IMR-90 (cell line): ENCODE measurements around the gene CRACDL. TPM values are rescaled to one million over a fixed set of nuclear protein-coding genes. Genes with fewer than 3 reads are reported as not detected.

Experiments
- ATAC-seq: fragments of 200-7000 bp; cut with Tn5 transposase; 2 replicates; pipeline ENCODE4 v1.9.1; 2020; ENCODE audit warnings: low read depth, mild to moderate bottlenecking, moderate library complexity
- BruUV-seq: library from RNA; stranded (reverse); fragments of 400-500 nt; replicated peaks from 2 replicates; lab custom pipeline; 2021; lab: Mats Ljungman, UMichigan
- CTCF ChIA-PET: fragments of 300-600 bp; formaldehyde crosslinking; extraction: SDS; loops from one replicate; lab custom pipeline; 2021; ENCODE audit warnings: antibody characterized with exemption; lab: Yijun Ruan, JAX
- POLR2A ChIA-PET: fragments of 300-600 bp; sonication (Branson Sonifier 250); formaldehyde crosslinking; loops from one replicate; lab custom pipeline; 2022; ENCODE audit warnings: antibody characterized with exemption; ENCODE audit not compliant: unreplicated experiment; lab: Charles Lee
- DNase-seq: peaks from one replicate; pipeline ENCODE4 v3.0.0; 2013
- H2AFZ ChIP-seq: replicated peaks from 2 replicates; pipeline ENCODE3; 2013; ENCODE audit warnings: low read length, mild to moderate bottlenecking; ENCODE audit not compliant: poor library complexity
- H2AK5ac ChIP-seq: 2 replicates; pipeline ENCODE4 v1.6.1; 2013; ENCODE audit warnings: low read depth, low read length, inconsistent platforms
- H2AK9ac ChIP-seq: replicated peaks from 2 replicates; pipeline ENCODE3; 2013; ENCODE audit warnings: mild to moderate bottlenecking, low read depth, low read length, moderate library complexity; ENCODE audit not compliant: poor library complexity
- H2BK120ac ChIP-seq: 2 replicates; pipeline ENCODE4 v1.6.1; 2013; ENCODE audit warnings: low read depth, low read length, inconsistent platforms
- H2BK15ac ChIP-seq: 3 replicates; pipeline ENCODE4 v1.6.1; 2013; ENCODE audit warnings: low read depth, low read length, inconsistent platforms
- H2BK20ac ChIP-seq: 2 replicates; pipeline ENCODE4 v1.6.1; 2013; ENCODE audit warnings: low read depth, mild to moderate bottlenecking, inconsistent platforms, low read length, moderate library complexity
- H2BK5ac ChIP-seq: 2 replicates; pipeline ENCODE4 v1.6.1; 2013; ENCODE audit warnings: mild to moderate bottlenecking, low read depth, low read length, inconsistent platforms; ENCODE audit not compliant: poor library complexity, severe bottlenecking
- H3K14ac ChIP-seq: replicated peaks from 2 replicates; pipeline ENCODE4 v1.6.1; 2013; ENCODE audit warnings: low read depth, low read length, inconsistent platforms
- H3K18ac ChIP-seq: 2 replicates; pipeline ENCODE4 v1.6.1; 2013; ENCODE audit warnings: low read depth, low read length, control low read depth
- H3K23ac ChIP-seq: 2 replicates; pipeline ENCODE4 v1.6.1; 2013; ENCODE audit warnings: low read depth, low read length, inconsistent platforms
- H3K27ac ChIP-seq: 2 replicates; pipeline ENCODE4 v1.5.1; 2013; ENCODE audit warnings: mild to moderate bottlenecking, control low read depth, low read length; ENCODE audit not compliant: insufficient read depth
- H3K27me3 ChIP-seq: 2 replicates; pipeline ENCODE4 v1.6.1; 2013; ENCODE audit warnings: low read length; ENCODE audit not compliant: control insufficient read depth, insufficient read depth
- H3K36me3 ChIP-seq: 2 replicates; pipeline ENCODE4 v1.6.1; 2013; ENCODE audit warnings: low read length, mixed read lengths; ENCODE audit not compliant: control insufficient read depth, insufficient read depth
- H3K4ac ChIP-seq: 2 replicates; pipeline ENCODE4 v1.6.1; 2013; ENCODE audit warnings: low read depth, low read length, inconsistent platforms
- H3K4me1 ChIP-seq: 2 replicates; pipeline ENCODE4 v1.6.1; 2013; ENCODE audit warnings: low read length, mixed read lengths; ENCODE audit not compliant: control insufficient read depth, insufficient read depth
- H3K4me2 ChIP-seq: 2 replicates; pipeline ENCODE4 v1.6.1; 2013; ENCODE audit warnings: low read depth, mild to moderate bottlenecking, control low read depth, low read length, moderate library complexity
- H3K4me3 ChIP-seq: 2 replicates; pipeline ENCODE4 v1.5.1; 2013; ENCODE audit warnings: low read depth, mild to moderate bottlenecking, control low read depth, low read length, moderate library complexity; ENCODE audit not compliant: insufficient read depth
- H3K56ac ChIP-seq: 2 replicates; pipeline ENCODE4 v1.6.1; 2013; ENCODE audit warnings: low read length, inconsistent platforms; ENCODE audit not compliant: insufficient read depth; ENCODE audit errors: extremely low read depth
- H3K79me1 ChIP-seq, 2 experiments: 2 replicates each; pipeline ENCODE4 v1.6.1; 2013; ENCODE audit warnings: low read length in 2 of 2, inconsistent platforms in 1 of 2, low read depth in 1 of 2
- H3K9ac ChIP-seq: 2 replicates; pipeline ENCODE4 v1.6.1; 2013; ENCODE audit warnings: low read depth, low read length, control low read depth
- H3K9me1 ChIP-seq: 2 replicates; pipeline ENCODE4 v1.6.1; 2013; ENCODE audit warnings: low read length, inconsistent platforms; ENCODE audit not compliant: insufficient read depth
- H3K9me3 ChIP-seq: 2 replicates; pipeline ENCODE4 v1.6.1; 2013; ENCODE audit warnings: low read length; ENCODE audit not compliant: control insufficient read depth, insufficient read depth
- H4K20me1 ChIP-seq: 2 replicates; pipeline ENCODE4 v1.6.1; 2013; ENCODE audit warnings: low read length, inconsistent platforms; ENCODE audit not compliant: insufficient read depth
- H4K5ac ChIP-seq: 2 replicates; pipeline ENCODE4 v1.6.1; 2013; ENCODE audit warnings: mild to moderate bottlenecking, low read depth, low read length, control low read depth
- H4K8ac ChIP-seq, 2 experiments: 2 replicates each; pipeline ENCODE4 v1.6.1; 2013; ENCODE audit warnings: low read depth in 2 of 2, low read length in 2 of 2, control low read depth in 1 of 2, inconsistent platforms in 1 of 2
- H4K91ac ChIP-seq: 2 replicates; pipeline ENCODE4 v1.6.1; 2013; ENCODE audit warnings: low read depth, low read length, inconsistent platforms; ENCODE audit not compliant: insufficient read depth
- BHLHE40 ChIP-seq: fragments of 150-350 bp; IDR thresholded peaks from 2 replicates; pipeline ENCODE4 v1.6.1; 2016; ENCODE audit warnings: mild to moderate bottlenecking, low read depth, low read length
- CEBPB ChIP-seq: IDR thresholded peaks from 2 replicates; pipeline ENCODE4 v1.6.1; 2012; ENCODE audit warnings: low read depth, low read length, improper control_type of control experiment
- CHD1 ChIP-seq: IDR thresholded peaks from 2 replicates; pipeline ENCODE4 v1.6.1; 2012; ENCODE audit warnings: low read depth, low read length, improper control_type of control experiment
- FOS ChIP-seq: fragments of 150-350 bp; IDR thresholded peaks from 2 replicates; pipeline ENCODE4 v1.6.1; 2016; ENCODE audit warnings: low read depth, low read length
- MAFK ChIP-seq: IDR thresholded peaks from 2 replicates; pipeline ENCODE4 v1.6.1; 2012; ENCODE audit warnings: low read depth, low read length, improper control_type of control experiment
- MAZ ChIP-seq: IDR thresholded peaks from 2 replicates; pipeline ENCODE4 v1.6.1; 2012; ENCODE audit warnings: low read depth, mild to moderate bottlenecking, low read length, improper control_type of control experiment, moderate library complexity, borderline replicate concordance
- MXI1 ChIP-seq: IDR thresholded peaks from 2 replicates; pipeline ENCODE4 v1.6.1; 2012; ENCODE audit warnings: low read depth, mild to moderate bottlenecking, low read length, moderate library complexity, borderline replicate concordance
- POLR2A ChIP-seq: IDR thresholded peaks from 2 replicates; pipeline ENCODE4 v1.6.1; 2012; ENCODE audit warnings: mild to moderate bottlenecking, low read depth, low read length
- RAD21 ChIP-seq: IDR thresholded peaks from 2 replicates; pipeline ENCODE4 v1.6.1; 2012; ENCODE audit warnings: low read length, improper control_type of control experiment
- RCOR1 ChIP-seq: IDR thresholded peaks from 2 replicates; pipeline ENCODE4 v1.6.1; 2012; ENCODE audit warnings: mild to moderate bottlenecking, low read length, improper control_type of control experiment; ENCODE audit not compliant: insufficient replicate concordance
- RFX5 ChIP-seq: IDR thresholded peaks from 2 replicates; pipeline ENCODE4 v1.8.0; 2012; ENCODE audit warnings: low read depth, mild to moderate bottlenecking, low read length, moderate library complexity
- SMC3 ChIP-seq: fragments of 150-350 bp; IDR thresholded peaks from 2 replicates; pipeline ENCODE4 v1.6.1; 2016; ENCODE audit warnings: low read depth, mild to moderate bottlenecking, antibody characterized with exemption, low read length, moderate library complexity
- WGBS, 2 experiments: methylation state at CpG; one replicate each; pipeline versions ENCODE4 v1.1.5 to v1.1.7; 2013; ENCODE audit warnings: missing lambda C conversion rate in 2 of 2; ENCODE audit not compliant: insufficient read length in 1 of 2; ENCODE audit errors: extremely low coverage in 2 of 2; 5-methylcytosine and 5-hydroxymethylcytosine counted together
- dilution Hi-C: fragments of 300-500 bp; cut with HindIII; formaldehyde crosslinking; loops from one replicate; pipeline ENCODE4 v1.14.3; 2018; ENCODE audit warnings: low sequenced_read_pairs; ENCODE audit not compliant: unreplicated experiment
- in situ Hi-C: fragments of 300-500 bp; cut with MboI; formaldehyde crosslinking; loops from 3 replicates; pipeline ENCODE4 v1.14.3; 2019; ENCODE audit warnings: low sequenced_read_pairs, inconsistent platforms, mixed read lengths
- intact Hi-C: fragments of 100-400 bp; cut with micrococcal nuclease; formaldehyde crosslinking; loops from 2 replicates; pipeline ENCODE4 v1.10.0; 2022
- polyA plus RNA-seq, 3 experiments: library from polyadenylated mRNA; depleted of rRNA; stranded (reverse); fragments of >200 nt; gene quantifications; 2 replicates each; pipeline ENCODE4 v1.2.3, GENCODE V29; 2012; ENCODE audit warnings: low replicate concordance in 1 of 3
- total RNA-seq: library from RNA; depleted of rRNA; stranded (reverse); fragments of >200 nt; gene quantifications from 2 replicates; pipeline ENCODE4 v1.2.3, GENCODE V29; 2012
- TF ChIP-seq, protein P1 (sequence below): conservative IDR thresholded peaks from 2 replicates; pipeline ENCODE4 v1.5.1; 2012; ENCODE audit warnings: mild to moderate bottlenecking, low read depth, low read length, improper control_type of control experiment
- TF ChIP-seq, protein P2 (sequence below): fragments of 150-350 bp; IDR thresholded peaks from 2 replicates; pipeline ENCODE4 v1.6.1; 2016; ENCODE audit warnings: low read depth, mild to moderate bottlenecking, low read length, moderate library complexity, borderline replicate concordance
- TF ChIP-seq, protein P3 (sequence below): fragments of 150-350 bp; IDR thresholded peaks from 2 replicates; pipeline ENCODE4 v1.6.1; 2017; ENCODE audit warnings: mild to moderate bottlenecking, antibody characterized with exemption, low read length, low read depth

The CRACDL gene
- total and polyA plus RNA-seq, 2 of the 4 experiments (the other 2 are of a cell fraction), result not detected

DNA sequence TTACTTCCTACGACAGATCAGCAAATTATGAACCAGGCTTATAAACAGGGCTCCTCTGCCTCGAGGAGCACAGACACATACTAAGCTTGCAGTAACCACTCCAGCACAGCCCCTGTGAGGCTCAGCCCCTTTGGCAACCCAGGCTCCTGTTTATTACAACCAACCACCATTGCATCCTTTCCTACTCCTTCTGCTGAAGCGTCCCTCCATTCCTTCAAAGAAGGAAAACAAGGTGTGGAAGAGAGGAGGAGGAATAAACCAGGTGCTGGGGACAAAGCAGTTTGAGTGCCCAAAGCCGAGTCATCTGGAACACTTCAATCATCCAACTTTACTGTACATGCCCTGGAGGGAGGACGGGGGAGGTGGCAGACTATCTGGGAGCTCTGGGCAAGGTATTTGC lies 117.9 kb downstream of the CRACDL start:
- ChIA-PET POLR2A (no interaction called here), CTCF (no interaction called here)
- H2BK15ac ChIP-seq, result no peak overlapping the region
- no peak overlapping the region for H3K4me3 ChIP-seq
- H3K23ac ChIP-seq, result no peak overlapping the region
- no peak overlapping the region for H3K14ac ChIP-seq
- H2BK5ac ChIP-seq, result no peak overlapping the region
- dilution Hi-C loops, result no loop called here
- H3K9ac ChIP-seq, result no peak overlapping the region
- H3K4me2 ChIP-seq, result no peak overlapping the region
- H3K4ac ChIP-seq, result no peak overlapping the region
- H2AK9ac ChIP-seq, result no peak overlapping the region
- intact Hi-C loops, result no loop called here
- no peak overlapping the region for H2BK120ac ChIP-seq
- H3K18ac ChIP-seq, result no peak overlapping the region
- BruUV-seq, result no TSS peak
- H3K56ac ChIP-seq, result no peak overlapping the region
- H3K9me1 ChIP-seq, result no peaks in the 10 kb centered on the region; the same call in 1 of the 2 replicates
- no peak overlapping the region for H2BK20ac ChIP-seq
- peaks cover 13% of the 10 kb centered on the region for H3K27me3 ChIP-seq
- no CpG with 5 or more reads among the region's 5 CpGs for WGBS, 2 experiments
- H4K20me1 ChIP-seq, result no peaks in the 10 kb centered on the region
- no peak overlapping the region for H2AK5ac ChIP-seq
- in situ Hi-C loops, result no loop called here
- no peak overlapping the region for H3K27ac ChIP-seq
- H4K8ac ChIP-seq, result no peak overlapping the region
- DNase-seq (no peak), ATAC-seq (no peak)
- TF ChIP-seq FOS, result no peak
- no peak for TF ChIP-seq MXI1
- no peak for TF ChIP-seq MAFK
- TF ChIP-seq, protein P1, sequence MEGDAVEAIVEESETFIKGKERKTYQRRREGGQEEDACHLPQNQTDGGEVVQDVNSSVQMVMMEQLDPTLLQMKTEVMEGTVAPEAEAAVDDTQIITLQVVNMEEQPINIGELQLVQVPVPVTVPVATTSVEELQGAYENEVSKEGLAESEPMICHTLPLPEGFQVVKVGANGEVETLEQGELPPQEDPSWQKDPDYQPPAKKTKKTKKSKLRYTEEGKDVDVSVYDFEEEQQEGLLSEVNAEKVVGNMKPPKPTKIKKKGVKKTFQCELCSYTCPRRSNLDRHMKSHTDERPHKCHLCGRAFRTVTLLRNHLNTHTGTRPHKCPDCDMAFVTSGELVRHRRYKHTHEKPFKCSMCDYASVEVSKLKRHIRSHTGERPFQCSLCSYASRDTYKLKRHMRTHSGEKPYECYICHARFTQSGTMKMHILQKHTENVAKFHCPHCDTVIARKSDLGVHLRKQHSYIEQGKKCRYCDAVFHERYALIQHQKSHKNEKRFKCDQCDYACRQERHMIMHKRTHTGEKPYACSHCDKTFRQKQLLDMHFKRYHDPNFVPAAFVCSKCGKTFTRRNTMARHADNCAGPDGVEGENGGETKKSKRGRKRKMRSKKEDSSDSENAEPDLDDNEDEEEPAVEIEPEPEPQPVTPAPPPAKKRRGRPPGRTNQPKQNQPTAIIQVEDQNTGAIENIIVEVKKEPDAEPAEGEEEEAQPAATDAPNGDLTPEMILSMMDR, result no peak
- TF ChIP-seq CEBPB, result no peak
- no peak for TF ChIP-seq POLR2A
- no peak for TF ChIP-seq RAD21
- TF ChIP-seq MAZ, result no peak
- TF ChIP-seq, protein P2, sequence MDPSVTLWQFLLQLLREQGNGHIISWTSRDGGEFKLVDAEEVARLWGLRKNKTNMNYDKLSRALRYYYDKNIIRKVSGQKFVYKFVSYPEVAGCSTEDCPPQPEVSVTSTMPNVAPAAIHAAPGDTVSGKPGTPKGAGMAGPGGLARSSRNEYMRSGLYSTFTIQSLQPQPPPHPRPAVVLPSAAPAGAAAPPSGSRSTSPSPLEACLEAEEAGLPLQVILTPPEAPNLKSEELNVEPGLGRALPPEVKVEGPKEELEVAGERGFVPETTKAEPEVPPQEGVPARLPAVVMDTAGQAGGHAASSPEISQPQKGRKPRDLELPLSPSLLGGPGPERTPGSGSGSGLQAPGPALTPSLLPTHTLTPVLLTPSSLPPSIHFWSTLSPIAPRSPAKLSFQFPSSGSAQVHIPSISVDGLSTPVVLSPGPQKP, result no peak
- TF ChIP-seq SMC3, result no peak
- no peak for TF ChIP-seq RCOR1
- TF ChIP-seq, protein P3, sequence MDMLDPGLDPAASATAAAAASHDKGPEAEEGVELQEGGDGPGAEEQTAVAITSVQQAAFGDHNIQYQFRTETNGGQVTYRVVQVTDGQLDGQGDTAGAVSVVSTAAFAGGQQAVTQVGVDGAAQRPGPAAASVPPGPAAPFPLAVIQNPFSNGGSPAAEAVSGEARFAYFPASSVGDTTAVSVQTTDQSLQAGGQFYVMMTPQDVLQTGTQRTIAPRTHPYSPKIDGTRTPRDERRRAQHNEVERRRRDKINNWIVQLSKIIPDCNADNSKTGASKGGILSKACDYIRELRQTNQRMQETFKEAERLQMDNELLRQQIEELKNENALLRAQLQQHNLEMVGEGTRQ, result no peak
- TF ChIP-seq CHD1, result no peak
- no peak for TF ChIP-seq BHLHE40
- TF ChIP-seq RFX5, result no peak
- no peak overlapping the region for H2AFZ ChIP-seq
- no peaks in the 10 kb centered on the region for H3K79me1 ChIP-seq
- no peaks in the 10 kb centered on the region for H3K36me3 ChIP-seq
- no peak overlapping the region for H4K5ac ChIP-seq
- H3K9me3 ChIP-seq, result no peaks in the 10 kb centered on the region; the same call in 1 of the 2 replicates
- H4K91ac ChIP-seq, result no peak overlapping the region
- H3K4me1 ChIP-seq, result no peaks in the 10 kb centered on the region
